ENCODE data around the gene TEAD1.

Gene TEAD1

GRCh38 chr11:12640926-12641849 lies 33.0 kb upstream of the TEAD1 start:
- no peak overlapping the region for H3K4me3 ChIP-seq (ENCODE audit: low read depth, low read length)
- no peaks in the 10 kb centered on the region for H3K4me1 ChIP-seq
- DNase-seq = no peak
- TF ChIP-seq, protein P1, sequence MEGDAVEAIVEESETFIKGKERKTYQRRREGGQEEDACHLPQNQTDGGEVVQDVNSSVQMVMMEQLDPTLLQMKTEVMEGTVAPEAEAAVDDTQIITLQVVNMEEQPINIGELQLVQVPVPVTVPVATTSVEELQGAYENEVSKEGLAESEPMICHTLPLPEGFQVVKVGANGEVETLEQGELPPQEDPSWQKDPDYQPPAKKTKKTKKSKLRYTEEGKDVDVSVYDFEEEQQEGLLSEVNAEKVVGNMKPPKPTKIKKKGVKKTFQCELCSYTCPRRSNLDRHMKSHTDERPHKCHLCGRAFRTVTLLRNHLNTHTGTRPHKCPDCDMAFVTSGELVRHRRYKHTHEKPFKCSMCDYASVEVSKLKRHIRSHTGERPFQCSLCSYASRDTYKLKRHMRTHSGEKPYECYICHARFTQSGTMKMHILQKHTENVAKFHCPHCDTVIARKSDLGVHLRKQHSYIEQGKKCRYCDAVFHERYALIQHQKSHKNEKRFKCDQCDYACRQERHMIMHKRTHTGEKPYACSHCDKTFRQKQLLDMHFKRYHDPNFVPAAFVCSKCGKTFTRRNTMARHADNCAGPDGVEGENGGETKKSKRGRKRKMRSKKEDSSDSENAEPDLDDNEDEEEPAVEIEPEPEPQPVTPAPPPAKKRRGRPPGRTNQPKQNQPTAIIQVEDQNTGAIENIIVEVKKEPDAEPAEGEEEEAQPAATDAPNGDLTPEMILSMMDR (IDR thresholded peaks at IDR 0.05; ENCODE audit: low read depth, low read length) = no peak
- H3K36me3 ChIP-seq = no peaks in the 10 kb centered on the region
- no peaks in the 10 kb centered on the region for H3K9me3 ChIP-seq
- no peaks in the 10 kb centered on the region for H3K27me3 ChIP-seq

DNA sequence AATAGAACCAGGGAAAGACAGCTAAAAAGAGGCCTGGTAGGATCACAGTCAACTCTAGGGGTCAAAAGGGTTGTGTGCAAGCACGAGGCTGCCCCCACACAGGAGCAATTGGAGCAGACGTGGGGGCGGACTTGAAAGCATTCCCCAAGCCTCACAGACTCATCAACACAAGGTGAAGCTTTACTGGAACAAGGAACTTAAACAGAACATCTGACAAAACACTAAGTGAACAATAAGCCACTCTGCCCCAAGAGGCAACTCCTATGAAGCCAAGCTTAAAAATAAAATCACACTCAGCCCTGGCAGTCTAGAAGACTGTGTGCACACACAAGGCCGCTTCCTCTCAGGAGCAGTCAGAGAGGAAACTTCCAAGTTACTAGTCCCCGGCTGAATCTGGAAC lies 32.2 kb upstream of the TEAD1 start:
- no peak for DNase-seq
- no peaks in the 10 kb centered on the region for H3K4me1 ChIP-seq

DNA sequence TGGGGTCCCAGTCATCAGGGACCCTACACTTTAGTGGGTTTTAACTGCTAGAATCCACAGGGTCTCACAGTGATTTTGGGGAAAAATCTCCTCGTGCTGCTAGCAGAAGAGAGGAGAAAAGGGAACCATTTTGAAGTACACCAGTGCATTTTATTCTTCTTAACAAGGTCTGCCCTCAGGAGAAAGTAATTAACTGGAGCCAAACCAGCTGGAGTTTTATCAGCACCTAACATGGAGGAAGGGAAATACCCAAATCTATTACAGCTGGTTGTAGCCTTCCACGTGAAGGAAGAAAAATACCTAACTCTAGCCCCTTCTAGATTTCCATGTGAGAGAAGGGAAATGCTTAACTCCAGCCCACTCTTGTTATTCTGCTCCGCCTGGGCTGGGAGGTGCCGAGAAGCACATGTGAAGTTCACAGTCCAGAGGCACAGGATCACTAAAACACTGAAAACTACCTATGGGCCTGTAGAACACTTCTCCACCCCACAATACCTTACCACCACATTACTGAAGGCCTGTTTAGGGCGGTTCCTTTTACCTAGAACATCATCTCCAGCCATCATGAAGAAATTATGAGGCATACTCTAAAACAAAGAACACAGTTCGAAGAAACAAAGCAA lies 31.3 kb upstream of the TEAD1 start:
- Histone ChIP-seq H3K4me3 (ENCODE audit: low read depth, low read length) (no peak overlapping the region), H3K4me1 (no peaks in the 10 kb centered on the region), H3K9me3 (no peaks in the 10 kb centered on the region), H3K27me3 (no peaks in the 10 kb centered on the region), H3K36me3 (no peaks in the 10 kb centered on the region)
- no peak for DNase-seq
- TF ChIP-seq, protein P1 (IDR thresholded peaks at IDR 0.05; ENCODE audit: low read depth, low read length) = no peak

More for the DNA sequence above, 32.2 kb upstream of the TEAD1 start:
- TF ChIP-seq, protein P1 (IDR thresholded peaks at IDR 0.05; ENCODE audit: low read depth, low read length) = no peak
- no peaks in the 10 kb centered on the region for H3K36me3 ChIP-seq
- H3K4me3 ChIP-seq (ENCODE audit: low read depth, low read length) = no peak overlapping the region
- H3K27me3 ChIP-seq = no peaks in the 10 kb centered on the region
- H3K9me3 ChIP-seq = no peaks in the 10 kb centered on the region

- no peaks in the 10 kb centered on the region for H3K9me3 ChIP-seq
- TF ChIP-seq, protein P1 (IDR thresholded peaks at IDR 0.05; ENCODE audit: low read depth, low read length) = no peak
- DNase-seq = no peak
- no peaks in the 10 kb centered on the region for H3K27me3 ChIP-seq
- H3K36me3 ChIP-seq = no peaks in the 10 kb centered on the region
- no peak overlapping the region for H3K4me3 ChIP-seq (ENCODE audit: low read depth, low read length)
- H3K4me1 ChIP-seq = no peaks in the 10 kb centered on the region
Measured at GRCh38 chr11:12646478-12646877, 27.7 kb upstream of the TEAD1 start.

DNA sequence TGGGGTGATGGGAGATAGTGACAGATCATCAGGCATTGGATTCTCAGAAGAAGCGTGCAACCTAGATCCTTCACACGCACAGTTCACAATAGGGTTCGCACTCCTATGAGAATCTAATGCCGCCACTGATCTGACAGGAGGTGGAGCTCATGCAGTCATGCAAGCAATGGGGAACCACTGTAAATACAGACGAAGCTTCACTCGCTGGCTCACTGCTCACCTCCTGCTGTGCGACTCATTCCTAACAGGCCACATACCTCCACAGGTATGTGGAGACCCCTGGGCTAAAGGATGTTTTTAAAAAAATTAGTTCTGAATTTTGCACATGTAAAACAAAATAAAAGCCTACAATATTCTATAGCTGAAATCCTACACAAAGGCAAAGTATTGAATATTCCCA lies 20.5 kb upstream of the TEAD1 start:
- no peaks in the 10 kb centered on the region for H3K36me3 ChIP-seq
- TF ChIP-seq, protein P1 (IDR thresholded peaks at IDR 0.05; ENCODE audit: low read depth, low read length) = no peak
- no peaks in the 10 kb centered on the region for H3K9me3 ChIP-seq
- DNase-seq = no peak
- no peaks in the 10 kb centered on the region for H3K4me1 ChIP-seq
- no peaks in the 10 kb centered on the region for H3K27me3 ChIP-seq
- no peak overlapping the region for H3K4me3 ChIP-seq (ENCODE audit: low read depth, low read length)

GRCh38 chr11:12655842-12656241 lies 18.4 kb upstream of the TEAD1 start:
- TF ChIP-seq, protein P1 (IDR thresholded peaks at IDR 0.05; ENCODE audit: low read depth, low read length) = no peak
- DNase-seq = no peak
- Histone ChIP-seq H3K4me1 (no peaks in the 10 kb centered on the region), H3K36me3 (no peaks in the 10 kb centered on the region), H3K9me3 (no peaks in the 10 kb centered on the region), H3K4me3 (ENCODE audit: low read depth, low read length) (no peak overlapping the region), H3K27me3 (no peaks in the 10 kb centered on the region)

All from BE2C (cell line).